HG02884 (cell line): ENCODE data around the gene SHROOM3.
"Not testable (repeated sequence)": the region's sequence is repeated elsewhere in the genome, so short reads cannot be mapped to it uniquely, and the experiment has no call there.

Source experiments
- ATAC-seq: cut with Tn5 transposase; IDR thresholded peaks from one replicate; pipeline ENCODE4 v1.9.1; 2021; ENCODE audit warnings: mild to moderate bottlenecking, moderate library complexity; ENCODE audit not compliant: unreplicated experiment

The SHROOM3 gene

GRCh38 chr4:76434901-76435527, at the start of gene SHROOM3:
SHROOM3 (plus strand) TSS chr4:76435229; CDS start chr4:76436053, 824 bp downstream.
- no peak for ATAC-seq

- ATAC-seq = no peak
Observed at GRCh38 chr4:76385974-76386373, 49.1 kb upstream of the SHROOM3 start.

- no peak for ATAC-seq
Observed at GRCh38 chr4:76386566-76387305, 48.3 kb upstream of the SHROOM3 start.

GRCh38 chr4:76388160-76388908, 46.7 kb upstream of the SHROOM3 start:
- no peak for ATAC-seq

GRCh38 chr4:76401654-76402053, 33.4 kb upstream of the SHROOM3 start:
- ATAC-seq = no peak

- no peak for ATAC-seq
Observed at GRCh38 chr4:76406081-76406480, 28.9 kb upstream of the SHROOM3 start.

- ATAC-seq = no peak
Observed at GRCh38 chr4:76407440-76408119, 27.4 kb upstream of the SHROOM3 start.

- no peak for ATAC-seq
Observed at GRCh38 chr4:76410636-76411035, 24.4 kb upstream of the SHROOM3 start.

GRCh38 chr4:76420188-76420761, 14.8 kb upstream of the SHROOM3 start:
- no peak for ATAC-seq

GRCh38 chr4:76420762-76421581, 14.1 kb upstream of the SHROOM3 start, which contains the start of gene CCDC158:
CCDC158 (minus strand) TSS chr4:76421141; CDS start chr4:76403207, 17,934 bp downstream.
- no peak for ATAC-seq

- ATAC-seq = not testable (repeated sequence)
Observed at GRCh38 chr4:76423159-76423558, 11.9 kb upstream of the SHROOM3 start.

GRCh38 chr4:76426272-76426671, 8.8 kb upstream of the SHROOM3 start:
- ATAC-seq = no peak

- ATAC-seq = no peak
Observed at GRCh38 chr4:76429636-76430035, 5.4 kb upstream of the SHROOM3 start.

- ATAC-seq = no peak
Observed at GRCh38 chr4:76430519-76431388, 4.3 kb upstream of the SHROOM3 start.

GRCh38 chr4:76435528-76436319, 695 bp downstream of the SHROOM3 start:
- no peak for ATAC-seq

GRCh38 chr4:76439491-76439890, 4.5 kb downstream of the SHROOM3 start:
- ATAC-seq = no peak

- ATAC-seq = no peak
Observed at GRCh38 chr4:76441881-76442280, 6.9 kb downstream of the SHROOM3 start.

GRCh38 chr4:76442807-76443206, 7.8 kb downstream of the SHROOM3 start:
- no peak for ATAC-seq
